GM19328 (cell line): ENCODE results near the gene PTK7.
A peak's percentile ranks its signal among the peaks of the same experiment; 100 is the strongest.
"Not testable (repeated sequence)": the region's sequence is repeated elsewhere in the genome, so short reads cannot be mapped to it uniquely, and the experiment has no call there.

ENCODE experiments used
- ATAC-seq: cut with Tn5 transposase; IDR thresholded peaks from one replicate; pipeline ENCODE4 v1.9.1; 2021; ENCODE audit warnings: mild to moderate bottlenecking, moderate library complexity; ENCODE audit not compliant: unreplicated experiment

PTK7 gene

GRCh38 chr6:43053545-43054205 is 22.4 kb upstream of the PTK7 start, which contains the start of gene CUL7:
Gene CUL7 (minus strand): TSS chr6:43053851. CDS start chr6:43052788, 1,063 bp downstream.
- peak; percentile 91 for ATAC-seq

DNA sequence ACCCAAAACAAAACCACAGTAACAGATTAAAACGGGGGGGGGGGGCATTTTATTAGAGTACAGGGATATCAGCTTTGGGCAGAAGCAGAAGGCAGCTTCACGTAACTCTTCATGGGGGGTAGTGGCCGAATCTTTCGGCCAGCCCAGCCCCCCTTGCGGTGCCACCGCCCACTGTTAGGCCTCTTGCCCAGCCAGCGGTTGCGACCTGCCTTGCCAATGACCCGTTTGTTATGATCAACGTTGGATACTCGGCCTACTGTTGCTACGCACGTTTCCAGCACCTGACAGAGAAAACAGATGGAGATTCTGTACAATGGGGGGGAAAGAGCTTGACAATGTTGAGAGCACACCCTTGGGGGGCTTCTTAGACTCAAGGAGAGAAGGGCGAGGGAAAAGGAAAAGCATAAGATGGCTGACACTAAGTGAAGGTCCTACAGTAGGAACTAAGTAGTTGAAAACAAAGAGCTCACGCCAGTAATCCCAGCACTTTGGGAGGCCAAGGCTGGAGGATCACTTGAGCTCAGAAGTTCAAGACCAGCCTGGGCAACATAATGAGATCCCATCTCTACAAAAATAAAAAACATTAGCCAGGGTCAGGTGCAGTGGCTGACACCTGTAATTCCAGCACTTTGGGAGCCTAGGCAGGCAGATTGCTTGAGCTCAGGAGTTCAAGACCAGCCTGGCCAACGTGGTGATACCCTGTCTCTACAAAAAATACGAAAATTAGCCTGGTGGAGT is 21.7 kb upstream of the PTK7 start:
- ATAC-seq: no peak

DNA sequence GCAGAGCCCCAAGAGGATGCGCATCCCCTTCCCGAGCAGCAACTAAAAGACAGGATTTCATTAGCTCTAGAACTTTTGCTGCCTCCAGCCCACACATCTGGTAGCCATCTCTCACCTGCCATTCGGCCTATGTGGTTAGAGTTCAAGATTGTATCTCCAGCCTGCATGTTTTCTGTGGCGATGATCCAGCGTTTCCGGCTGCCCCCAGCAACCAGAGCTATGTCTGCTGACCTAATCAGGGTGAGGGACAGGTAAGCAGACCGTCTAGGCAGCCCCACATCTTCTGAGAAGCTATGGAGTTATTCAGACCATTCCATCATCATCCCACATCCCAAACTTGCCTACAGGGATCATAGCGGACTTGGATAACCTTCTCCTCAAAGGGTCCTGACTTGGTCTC is 20.1 kb upstream of the PTK7 start:
- ATAC-seq: no peak

DNA sequence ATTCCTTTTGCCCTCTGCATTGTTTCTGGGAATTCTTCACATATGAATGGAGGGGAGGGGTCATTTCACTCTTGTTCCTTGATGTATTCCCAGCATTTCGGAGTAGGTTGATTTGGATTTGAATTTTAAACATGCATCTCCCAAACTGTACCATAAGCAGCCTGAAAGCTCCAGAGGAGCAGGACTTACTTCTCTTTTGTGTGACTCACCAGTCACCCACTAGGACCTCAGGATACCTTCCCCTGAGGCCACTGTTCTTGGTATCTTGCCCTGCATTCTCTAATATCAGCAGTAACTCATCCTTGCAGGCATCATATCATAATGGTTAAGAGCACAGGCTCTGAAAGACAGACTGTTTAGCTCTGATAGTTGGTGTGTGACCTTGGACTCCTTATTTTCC is 17.6 kb upstream of the PTK7 start:
- ATAC-seq: no peak

DNA sequence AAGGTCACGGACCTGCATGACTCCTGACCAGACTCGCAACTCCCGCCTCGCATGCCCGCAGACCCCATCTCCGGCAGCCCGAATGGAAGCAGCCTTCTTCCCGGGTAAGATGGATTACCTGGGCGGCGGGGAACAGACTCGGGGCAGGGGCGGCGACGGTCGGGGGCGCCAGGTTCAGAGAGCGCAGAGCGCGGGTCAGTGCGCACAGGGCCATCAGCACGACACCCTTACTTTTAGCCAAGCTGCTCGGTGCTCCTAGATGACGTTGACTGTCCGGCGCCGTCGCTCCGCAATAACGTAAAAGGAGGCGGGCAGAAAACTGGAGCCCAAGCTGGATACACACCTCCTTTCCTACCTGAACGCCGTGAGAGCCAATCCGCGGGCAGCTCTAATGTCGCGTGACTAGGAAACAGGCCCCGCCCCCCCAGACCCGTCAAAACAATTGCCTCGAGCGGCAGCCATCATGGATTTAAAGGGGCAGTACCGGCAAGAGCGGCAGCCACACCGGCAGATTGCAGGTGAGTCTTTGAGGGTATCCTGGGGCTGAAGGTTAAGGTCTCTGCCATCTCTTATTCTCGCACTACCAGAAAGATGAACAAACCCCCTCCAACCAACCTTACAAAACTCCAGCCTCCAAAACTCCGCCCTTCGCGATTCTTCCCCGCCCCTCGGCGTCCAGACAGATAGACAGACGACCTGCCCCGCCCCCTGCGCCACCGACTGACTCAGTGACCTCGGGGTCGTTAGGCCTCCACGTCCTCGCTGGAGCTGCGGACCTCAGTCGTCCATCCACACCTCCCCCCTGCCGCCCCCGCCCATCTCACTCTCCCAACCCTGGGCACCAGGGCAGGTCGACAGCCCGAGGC is 16.7 kb upstream of the PTK7 start, which contains the start of the genes KLC4 and MRPL2:
KLC4 (plus strand) TSS at position 464 of the 866 bp plus-strand sequence. CDS start 1,705 bp downstream, outside the sequence.
MRPL2 (minus strand) TSS at position 267 of the 866 bp plus-strand sequence; CDS start at position 214, 53 bp downstream.
- ATAC-seq: peak; percentile 94

GRCh38 chr6:43060034-43060754 is 15.9 kb upstream of the PTK7 start:
- no peak for ATAC-seq

DNA sequence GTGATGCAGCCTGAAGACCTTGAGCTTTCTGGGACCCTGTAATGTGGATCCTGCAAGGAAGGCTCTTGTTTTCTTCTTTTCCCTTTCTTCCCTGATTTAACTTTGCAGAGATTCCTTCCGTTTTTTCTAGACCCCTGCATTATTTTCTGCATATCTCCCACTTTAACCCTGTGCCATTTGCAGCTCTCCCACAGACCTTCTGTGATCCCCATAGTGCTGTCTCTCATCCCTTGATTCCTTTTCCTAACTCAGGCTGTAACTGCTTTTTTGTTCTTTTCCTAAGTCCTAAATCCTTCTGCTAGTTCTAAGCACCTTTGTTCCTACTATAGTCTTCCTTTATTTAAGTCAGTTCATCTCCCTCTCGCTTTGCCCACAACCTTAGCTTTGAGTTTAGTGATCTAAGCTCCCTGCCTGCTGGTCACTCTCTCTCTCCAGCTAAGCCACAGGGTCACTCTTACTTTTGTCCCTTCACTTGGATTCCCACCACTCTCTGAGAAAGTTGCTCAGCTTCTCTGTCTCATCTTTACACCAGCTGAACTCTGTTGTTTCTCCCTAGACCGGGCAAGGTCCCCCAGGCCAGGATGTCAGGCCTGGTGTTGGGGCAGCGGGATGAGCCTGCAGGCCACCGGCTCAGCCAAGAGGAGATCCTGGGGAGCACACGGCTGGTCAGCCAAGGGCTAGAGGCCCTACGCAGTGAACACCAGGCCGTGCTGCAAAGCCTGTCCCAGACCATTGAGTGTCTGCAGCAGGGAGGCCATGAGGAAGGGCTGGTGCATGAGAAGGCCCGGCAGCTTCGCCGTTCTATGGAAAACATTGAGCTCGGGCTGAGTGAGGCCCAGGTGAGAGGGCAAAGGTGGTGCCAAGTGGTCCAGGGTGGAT is 15.1 kb upstream of the PTK7 start:
- no peak for ATAC-seq

- ATAC-seq: no peak
These were observed 14.3 kb upstream of the PTK7 start for GRCh38 chr6:43061861-43062260.

DNA sequence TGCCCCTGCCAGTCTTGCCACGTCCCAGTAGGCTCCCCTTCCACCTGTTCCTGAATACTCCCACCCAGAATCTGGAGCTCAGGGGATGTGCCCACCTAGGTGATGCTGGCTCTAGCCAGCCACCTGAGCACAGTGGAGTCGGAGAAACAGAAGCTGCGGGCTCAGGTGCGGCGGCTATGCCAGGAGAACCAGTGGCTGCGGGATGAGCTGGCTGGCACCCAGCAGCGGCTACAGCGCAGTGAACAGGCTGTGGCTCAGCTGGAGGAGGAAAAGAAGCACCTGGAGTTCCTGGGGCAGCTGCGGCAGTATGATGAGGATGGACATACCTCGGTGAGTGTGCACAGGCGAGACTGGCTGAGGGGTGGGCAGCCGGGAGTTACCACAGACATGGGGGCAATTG is 13.3 kb upstream of the PTK7 start:
- no peak for ATAC-seq

DNA sequence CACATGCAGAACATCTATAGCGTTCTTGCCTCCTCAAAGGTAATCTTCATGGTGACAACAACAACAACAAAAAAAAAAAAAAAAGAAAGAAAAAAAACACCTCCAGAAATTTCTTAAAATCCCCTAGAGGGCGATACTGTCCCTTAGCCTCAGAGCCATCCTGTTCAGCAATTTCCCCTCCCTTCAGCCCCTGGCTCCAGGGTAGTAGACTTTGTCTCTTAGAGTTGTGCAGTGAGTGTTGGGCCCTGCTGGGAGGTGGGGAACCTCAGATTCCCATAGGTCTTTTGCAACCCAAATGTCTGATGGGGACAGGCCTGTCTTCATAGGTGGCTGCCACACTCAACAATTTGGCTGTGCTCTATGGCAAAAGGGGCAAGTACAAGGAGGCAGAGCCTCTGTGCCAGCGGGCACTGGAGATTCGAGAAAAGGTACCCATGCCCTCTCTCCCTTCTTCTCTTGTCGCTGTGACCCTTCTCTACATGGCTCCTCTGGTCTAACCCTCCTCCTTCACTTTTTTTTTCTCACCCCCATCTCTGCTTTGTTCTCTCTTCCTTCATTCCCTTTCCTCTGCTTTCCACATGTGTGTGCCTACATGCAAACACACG is 6.0 kb upstream of the PTK7 start:
- ATAC-seq: no peak

DNA sequence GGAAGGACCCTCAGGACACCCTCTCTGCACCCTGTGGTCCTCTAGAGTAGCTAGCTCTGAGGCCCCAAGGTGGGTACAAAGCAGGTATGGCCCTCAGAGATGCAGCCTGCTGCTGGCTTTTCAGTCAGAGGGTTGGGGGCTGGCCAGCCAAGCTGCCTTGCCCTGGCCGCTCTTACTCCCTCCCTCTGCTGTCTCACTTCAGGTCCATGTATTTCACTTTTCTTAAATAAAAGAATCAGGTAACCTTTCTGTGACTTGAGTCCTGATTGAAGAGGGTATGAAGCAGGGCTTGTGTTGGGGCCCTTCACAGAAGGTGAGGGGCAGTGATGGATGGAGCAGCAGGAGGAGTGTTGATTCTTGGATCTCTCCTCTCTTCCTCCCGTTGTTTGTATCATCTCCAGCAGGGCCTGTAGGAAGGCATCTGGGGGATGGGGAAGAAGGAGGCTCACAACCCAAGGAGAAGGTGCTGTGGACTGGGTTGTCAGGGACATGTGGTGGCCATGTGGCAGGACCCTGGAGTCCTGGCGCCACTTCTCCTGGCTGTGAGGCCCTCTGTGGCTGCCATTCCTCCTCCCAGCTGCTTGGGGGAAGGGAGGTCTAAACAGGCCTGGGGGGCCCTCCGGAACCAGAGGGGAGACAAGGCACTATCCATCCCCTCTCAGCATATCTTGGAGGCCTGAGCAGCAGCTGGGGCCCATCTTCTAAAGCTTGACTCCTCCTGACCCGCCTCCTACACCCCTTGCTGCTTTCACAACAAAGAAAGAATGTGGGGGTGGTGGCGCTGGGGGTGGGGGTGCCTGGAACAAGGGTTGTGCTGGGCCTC is 1.1 kb upstream of the PTK7 start:
- no peak for ATAC-seq

DNA sequence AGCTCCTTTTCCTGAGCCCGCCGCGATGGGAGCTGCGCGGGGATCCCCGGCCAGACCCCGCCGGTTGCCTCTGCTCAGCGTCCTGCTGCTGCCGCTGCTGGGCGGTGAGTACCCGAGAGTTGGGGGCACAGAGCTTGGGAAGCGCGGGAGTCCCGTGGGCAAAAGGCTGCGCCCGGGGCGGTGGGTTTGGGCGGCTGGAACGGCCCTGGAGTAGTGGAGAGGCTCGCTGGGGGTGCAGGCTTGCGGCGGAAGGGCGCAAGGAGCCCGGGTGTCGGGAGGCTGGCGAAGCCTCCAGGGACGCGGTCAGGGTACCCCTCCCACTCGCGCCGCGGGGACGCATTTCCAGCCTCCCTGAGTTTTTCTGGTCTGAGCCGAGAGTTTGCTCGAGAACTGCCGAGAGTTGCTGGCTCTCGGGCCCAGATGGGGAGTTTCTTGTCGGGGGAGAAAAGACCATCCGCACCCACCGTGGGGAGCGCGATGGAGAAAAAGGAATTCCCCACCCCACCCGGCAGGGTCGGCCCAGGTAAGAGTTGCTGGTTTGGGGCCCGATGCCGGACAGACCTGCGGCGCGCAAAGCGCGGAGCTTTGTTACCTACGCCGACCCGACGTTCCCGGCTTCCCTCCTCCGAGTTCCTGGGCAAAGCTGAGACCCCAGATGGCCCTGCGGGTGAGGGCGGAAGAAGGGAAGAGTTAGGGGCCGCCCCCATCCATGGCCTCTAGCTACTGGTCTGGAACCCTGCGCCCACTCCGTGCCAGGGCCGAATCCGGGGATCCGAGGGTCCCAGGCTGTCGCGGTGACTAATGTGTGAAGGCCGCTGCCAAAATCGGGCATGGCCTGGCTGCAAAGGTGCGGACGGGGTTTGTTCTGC is 584 bp downstream of the PTK7 start:
- no peak for ATAC-seq

DNA sequence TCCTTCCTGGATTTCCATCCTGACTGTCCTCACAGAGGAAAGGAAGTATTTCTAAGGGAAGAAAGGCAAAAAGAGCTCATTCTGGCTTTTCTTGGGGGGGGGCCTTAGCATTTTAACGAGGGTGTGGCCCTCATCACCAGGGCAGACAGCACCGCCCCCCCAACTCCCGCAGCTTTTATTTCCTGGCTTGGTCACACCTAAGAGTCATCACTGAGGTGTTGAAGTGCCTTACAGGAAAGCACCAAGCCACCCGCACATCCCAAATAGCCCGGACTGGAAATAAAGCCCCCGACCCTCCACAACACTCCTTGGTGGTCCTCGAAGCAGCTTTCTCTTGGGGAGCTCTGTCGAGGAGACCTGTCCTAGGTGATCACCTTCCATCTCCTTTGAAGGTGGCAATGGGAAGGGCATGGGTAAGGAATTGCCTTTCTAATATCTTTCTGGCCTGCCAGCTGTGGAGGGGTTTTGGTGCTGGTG is 1.3 kb downstream of the PTK7 start:
- no peak for ATAC-seq

DNA sequence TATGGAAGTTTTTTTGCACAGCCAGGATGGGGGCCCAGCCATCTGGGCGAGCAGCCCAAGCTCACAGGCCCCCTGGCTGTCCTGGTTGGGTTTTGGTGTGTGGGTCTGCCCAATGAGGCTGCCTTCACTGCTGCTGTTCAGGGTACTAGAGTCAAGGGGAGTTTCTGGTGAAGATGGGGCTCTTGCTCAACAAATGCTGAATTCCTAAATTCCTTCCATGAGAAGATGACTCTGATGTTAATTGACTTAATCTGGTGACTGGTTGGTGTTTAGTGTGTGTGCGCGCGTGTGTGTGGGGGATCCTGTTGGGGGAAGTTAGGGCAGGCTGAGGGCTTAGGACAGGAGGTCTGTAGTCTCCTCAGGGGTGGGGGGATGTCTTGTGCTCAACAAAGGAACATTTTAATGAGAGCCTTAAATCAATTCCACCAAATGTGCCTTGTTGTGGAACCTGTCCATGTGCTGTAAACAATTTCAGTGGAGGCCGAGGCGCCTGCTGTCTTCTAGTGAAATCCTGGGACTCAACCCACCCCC is 1.9 kb downstream of the PTK7 start:
- ATAC-seq: no peak

- ATAC-seq: no peak
These were observed 2.6 kb downstream of the PTK7 start for GRCh38 chr6:43078691-43079090.

- no peak for ATAC-seq
These were observed 4.9 kb downstream of the PTK7 start for GRCh38 chr6:43081043-43081442.

DNA sequence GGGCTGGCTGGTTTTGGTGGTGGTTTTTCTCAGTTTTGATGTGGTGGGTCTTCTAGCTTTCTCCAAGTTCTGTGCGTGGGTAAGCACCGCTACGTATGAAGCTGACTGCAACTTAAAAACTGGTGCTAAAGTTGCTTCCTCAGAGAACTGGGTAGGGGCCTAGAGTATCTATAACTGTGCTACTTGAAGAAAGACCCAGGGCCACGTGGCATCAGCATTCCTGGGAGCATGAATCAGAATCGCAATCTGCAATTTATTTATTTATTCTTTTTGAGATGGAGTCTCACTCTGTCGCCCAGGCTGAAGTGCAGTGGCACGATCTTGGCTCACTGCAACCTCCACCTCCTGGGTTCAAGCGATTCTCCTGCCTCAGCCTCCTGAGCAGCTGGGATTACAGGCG is 5.8 kb downstream of the PTK7 start:
- ATAC-seq: not testable (repeated sequence)
